Measurements from ENCODE around the gene RNF125.

The RNF125 gene

GRCh38 chr18:32018331-32019250 lies at the start of gene RNF125:
TSS of gene RNF125 (plus strand) at chr18:32018825. CDS start at chr18:32018864, 39 bp downstream.
- DNase-seq (ENCODE audit: low spot score): peak; percentile 86
- TF ChIP-seq, protein P1, sequence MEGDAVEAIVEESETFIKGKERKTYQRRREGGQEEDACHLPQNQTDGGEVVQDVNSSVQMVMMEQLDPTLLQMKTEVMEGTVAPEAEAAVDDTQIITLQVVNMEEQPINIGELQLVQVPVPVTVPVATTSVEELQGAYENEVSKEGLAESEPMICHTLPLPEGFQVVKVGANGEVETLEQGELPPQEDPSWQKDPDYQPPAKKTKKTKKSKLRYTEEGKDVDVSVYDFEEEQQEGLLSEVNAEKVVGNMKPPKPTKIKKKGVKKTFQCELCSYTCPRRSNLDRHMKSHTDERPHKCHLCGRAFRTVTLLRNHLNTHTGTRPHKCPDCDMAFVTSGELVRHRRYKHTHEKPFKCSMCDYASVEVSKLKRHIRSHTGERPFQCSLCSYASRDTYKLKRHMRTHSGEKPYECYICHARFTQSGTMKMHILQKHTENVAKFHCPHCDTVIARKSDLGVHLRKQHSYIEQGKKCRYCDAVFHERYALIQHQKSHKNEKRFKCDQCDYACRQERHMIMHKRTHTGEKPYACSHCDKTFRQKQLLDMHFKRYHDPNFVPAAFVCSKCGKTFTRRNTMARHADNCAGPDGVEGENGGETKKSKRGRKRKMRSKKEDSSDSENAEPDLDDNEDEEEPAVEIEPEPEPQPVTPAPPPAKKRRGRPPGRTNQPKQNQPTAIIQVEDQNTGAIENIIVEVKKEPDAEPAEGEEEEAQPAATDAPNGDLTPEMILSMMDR (IDR thresholded peaks at IDR 0.05; ENCODE audit: extremely low read depth, missing control alignments): no peak

- TF ChIP-seq, protein P1 (IDR thresholded peaks at IDR 0.05; ENCODE audit: extremely low read depth, missing control alignments): no peak
- DNase-seq (ENCODE audit: low spot score): no peak
Observed at GRCh38 chr18:31970617-31971016, 48.0 kb upstream of the RNF125 start.

DNA sequence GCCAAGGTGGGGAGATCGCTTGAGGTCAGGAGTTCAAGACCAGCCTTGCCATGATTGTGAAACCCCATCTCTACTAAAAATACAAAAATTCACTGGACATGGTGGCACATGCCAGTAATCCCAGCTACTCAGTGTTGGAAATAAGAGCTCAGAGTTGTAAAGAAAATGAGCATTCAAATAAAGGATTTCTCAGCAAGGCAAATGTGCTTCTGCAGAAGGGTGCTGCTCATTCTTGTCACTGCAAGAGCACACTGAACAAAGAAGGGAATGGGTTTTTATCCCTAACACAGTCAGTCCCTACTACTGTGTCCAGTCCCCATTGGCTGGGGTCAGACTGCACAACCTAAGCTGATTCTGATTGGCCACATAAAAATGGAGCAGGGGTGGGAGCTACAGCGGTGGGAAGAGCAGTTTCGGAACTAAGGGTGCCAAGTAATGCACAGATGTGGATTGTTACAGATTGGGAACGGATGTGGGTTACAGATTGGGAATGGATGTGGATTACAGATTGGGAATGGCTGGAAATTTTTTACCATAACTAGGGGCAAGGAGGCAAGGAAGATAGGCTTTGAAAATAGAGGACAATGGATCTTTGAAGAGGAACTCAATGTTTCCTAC lies 44.6 kb upstream of the RNF125 start:
- no peak for DNase-seq (ENCODE audit: low spot score)
- TF ChIP-seq, protein P1 (IDR thresholded peaks at IDR 0.05; ENCODE audit: extremely low read depth, missing control alignments): no peak

DNA sequence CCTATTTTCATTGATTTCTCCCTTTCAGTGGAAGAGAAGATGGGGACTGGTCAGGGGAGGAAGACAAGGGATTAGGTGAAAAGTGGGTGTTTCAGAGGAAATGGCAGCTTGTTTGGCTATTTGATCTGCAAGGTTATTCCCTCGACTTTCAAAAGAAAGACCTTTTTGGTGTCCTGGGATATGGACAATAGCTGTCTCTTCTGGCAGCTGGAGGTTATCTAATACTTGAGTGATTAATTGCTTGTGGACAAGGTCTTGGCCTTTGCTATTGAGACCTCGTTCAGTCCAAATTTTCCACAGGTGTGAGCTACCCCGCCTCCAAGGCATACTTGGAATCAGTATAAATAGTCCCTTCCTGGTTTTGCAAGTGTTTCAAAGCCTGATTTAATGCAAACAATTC lies 42.4 kb upstream of the RNF125 start:
- no peak for DNase-seq (ENCODE audit: low spot score)
- TF ChIP-seq, protein P1 (IDR thresholded peaks at IDR 0.05; ENCODE audit: extremely low read depth, missing control alignments): no peak

DNA sequence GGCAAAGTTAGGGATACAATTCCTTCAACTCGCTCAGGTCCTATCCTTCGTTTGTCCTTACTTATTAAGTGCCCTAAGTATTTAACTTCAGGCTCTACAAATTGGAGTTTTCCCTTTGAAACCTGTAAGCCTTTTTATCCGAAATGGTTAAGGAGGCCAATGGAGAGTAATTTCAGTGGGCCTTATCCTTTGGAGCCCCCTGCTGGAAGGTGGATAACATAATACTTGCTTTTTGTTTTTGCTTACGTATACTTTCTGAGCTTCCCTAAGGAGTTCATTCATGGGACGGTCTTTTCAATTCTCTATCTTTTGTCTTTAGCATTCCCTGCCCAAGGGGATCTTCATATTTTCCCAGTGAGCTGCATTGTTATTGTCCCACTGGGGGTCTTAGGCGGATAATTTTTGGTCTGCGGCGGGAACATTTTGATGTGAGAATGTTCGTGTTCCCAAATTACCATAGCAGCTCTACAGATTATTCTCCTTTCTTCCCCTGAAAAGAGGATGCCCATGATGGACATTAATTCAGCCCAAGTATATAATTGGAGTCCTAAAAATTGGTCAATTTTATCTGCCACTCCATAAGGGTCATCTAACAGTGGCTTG lies 41.3 kb upstream of the RNF125 start:
- TF ChIP-seq, protein P1 (IDR thresholded peaks at IDR 0.05; ENCODE audit: extremely low read depth, missing control alignments): peak; percentile 41
- peak; percentile 30 for DNase-seq (ENCODE audit: low spot score)

DNA sequence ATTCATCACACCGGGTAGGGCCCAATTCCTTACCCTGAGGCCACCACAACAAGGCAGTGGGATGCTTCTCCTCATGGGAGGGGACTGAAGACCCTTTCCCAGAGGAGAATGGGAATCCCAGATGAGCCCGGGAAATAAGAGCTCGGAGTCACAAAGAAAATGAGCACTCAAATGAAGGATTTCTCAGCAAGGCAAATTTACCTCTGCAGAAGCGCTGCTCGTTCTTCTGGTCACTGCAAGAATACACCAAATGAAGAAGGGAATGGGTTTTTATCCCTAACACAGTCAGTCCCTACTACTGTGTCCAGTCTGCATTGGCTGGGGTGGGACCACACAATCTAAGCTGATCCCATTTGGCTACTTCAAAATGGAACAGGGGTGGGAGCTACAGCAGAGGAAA lies 40.0 kb upstream of the RNF125 start:
- DNase-seq (ENCODE audit: low spot score): no peak

More for the DNA sequence above, 40.0 kb upstream of the RNF125 start:
- TF ChIP-seq, protein P1 (IDR thresholded peaks at IDR 0.05; ENCODE audit: extremely low read depth, missing control alignments): no peak
